Spleen (tissue), 7 donors: ENCODE measurements around the gene IL17RD.

ENCODE experiments used
- POLR2AphosphoS5 ChIP-seq, 3 donors: sonication (generic); formaldehyde crosslinking; IDR thresholded peaks; one replicate each; pipeline ENCODE4 v1.5.1; 2017; ENCODE audit warnings: antibody characterized with exemption in 3 of 3
- TF ChIP-seq, protein P1 (sequence below), 11 experiments: fragments of 200-600 bp in 7 of 11; fragments of 450-650 bp in 4 of 11; sonication (generic) in 4 of 11; IDR thresholded peaks in 8 of 11; conservative IDR thresholded peaks in 3 of 11; 1 replicate in 7 of 11; 2 replicates in 4 of 11; pipeline versions ENCODE4 v1.4.0 to v1.8.0; 2016 to 2021; ENCODE audit warnings: antibody characterized with exemption in 11 of 11, inconsistent platforms in 4 of 11, mild to moderate bottlenecking in 1 of 11
- donor health status: DM: no; HTN: no; CAD: no; lungs with moderate emphysema.
- donor health status: DM: no; HTN: no; CAD: no.
- donor health status: DM: no; HTN: no; CAD: no.

DNA sequence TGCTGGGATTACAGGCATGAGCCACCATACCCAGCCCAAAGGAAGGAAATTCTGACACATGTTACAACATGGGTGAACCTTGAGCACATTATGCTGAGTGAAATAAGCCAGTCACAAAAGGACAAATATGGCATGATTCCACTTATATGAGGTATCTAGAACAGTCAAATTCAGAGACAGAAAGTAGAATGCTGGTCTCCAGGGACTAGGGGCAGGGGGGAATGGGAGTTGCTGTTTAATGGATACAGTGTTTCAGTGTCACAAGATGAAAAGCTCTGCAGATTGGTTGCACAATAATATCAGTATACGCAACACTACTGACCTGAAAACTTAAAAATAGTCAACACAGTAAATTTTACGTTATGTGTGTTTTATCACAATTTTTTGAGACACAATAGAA is 100.6 kb downstream of the IL17RD start:
- no peak for TF ChIP-seq POLR2AphosphoS5 (IDR thresholded peaks at IDR 0.05)
- TF ChIP-seq, protein P1, sequence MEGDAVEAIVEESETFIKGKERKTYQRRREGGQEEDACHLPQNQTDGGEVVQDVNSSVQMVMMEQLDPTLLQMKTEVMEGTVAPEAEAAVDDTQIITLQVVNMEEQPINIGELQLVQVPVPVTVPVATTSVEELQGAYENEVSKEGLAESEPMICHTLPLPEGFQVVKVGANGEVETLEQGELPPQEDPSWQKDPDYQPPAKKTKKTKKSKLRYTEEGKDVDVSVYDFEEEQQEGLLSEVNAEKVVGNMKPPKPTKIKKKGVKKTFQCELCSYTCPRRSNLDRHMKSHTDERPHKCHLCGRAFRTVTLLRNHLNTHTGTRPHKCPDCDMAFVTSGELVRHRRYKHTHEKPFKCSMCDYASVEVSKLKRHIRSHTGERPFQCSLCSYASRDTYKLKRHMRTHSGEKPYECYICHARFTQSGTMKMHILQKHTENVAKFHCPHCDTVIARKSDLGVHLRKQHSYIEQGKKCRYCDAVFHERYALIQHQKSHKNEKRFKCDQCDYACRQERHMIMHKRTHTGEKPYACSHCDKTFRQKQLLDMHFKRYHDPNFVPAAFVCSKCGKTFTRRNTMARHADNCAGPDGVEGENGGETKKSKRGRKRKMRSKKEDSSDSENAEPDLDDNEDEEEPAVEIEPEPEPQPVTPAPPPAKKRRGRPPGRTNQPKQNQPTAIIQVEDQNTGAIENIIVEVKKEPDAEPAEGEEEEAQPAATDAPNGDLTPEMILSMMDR (IDR thresholded peaks at IDR 0.05 in 8 of 11, conservative IDR thresholded peaks at IDR 0.05 in 3 of 11): no peak
